ACC112 (cell line): ENCODE results near the gene DNAAF1.
"Not testable (repeated sequence)": the region's sequence is repeated elsewhere in the genome, so short reads cannot be mapped to it uniquely, and the experiment has no call there.

Experiments used
- H2AFZ ChIP-seq: fragments of 200-600 bp; sonication (generic); one replicate; pipeline ENCODE4 v1.6.0; 2017; ENCODE audit warnings: antibody characterized with exemption, low read length; ENCODE audit not compliant: unreplicated experiment
- H3K27ac ChIP-seq: fragments of 200-600 bp; sonication (generic); 2 replicates; pipeline ENCODE4 v1.5.1; 2014; ENCODE audit warnings: low read depth, mild to moderate bottlenecking, antibody characterized with exemption, low read length, moderate library complexity
- H3K27me3 ChIP-seq: fragments of 200-600 bp; sonication (generic); 2 replicates; pipeline ENCODE4 v1.6.1; 2014; ENCODE audit warnings: mild to moderate bottlenecking, antibody characterized with exemption, low read length, moderate library complexity, mixed read lengths; ENCODE audit not compliant: insufficient read depth
- H3K36me3 ChIP-seq: fragments of 200-600 bp; sonication (generic); 2 replicates; pipeline ENCODE4 v1.6.1; 2016; ENCODE audit warnings: mild to moderate bottlenecking, antibody characterized with exemption, low read length, moderate library complexity, mixed read lengths; ENCODE audit not compliant: insufficient read depth
- H3K4me1 ChIP-seq: fragments of 200-600 bp; sonication (generic); one replicate; pipeline ENCODE4 v1.6.1; 2016; ENCODE audit warnings: low read length, mixed read lengths; ENCODE audit not compliant: insufficient read depth, unreplicated experiment, control insufficient read depth
- H3K4me3 ChIP-seq: fragments of 200-600 bp; sonication (generic); 2 replicates; pipeline ENCODE4 v1.5.1; 2014; ENCODE audit warnings: mild to moderate bottlenecking, low read depth, low read length
- H3K79me2 ChIP-seq: fragments of 200-600 bp; sonication (generic); one replicate; pipeline ENCODE4 v1.6.0; 2016; ENCODE audit warnings: low read length; ENCODE audit not compliant: control insufficient read depth, unreplicated experiment, insufficient read depth

Gene DNAAF1

GRCh38 chr16:84209989-84210388, 64.9 kb downstream of the DNAAF1 start:
- Histone ChIP-seq H3K4me1 (peaks cover 4% of the 10 kb centered on the region), H3K27me3 (0 out of 2 replicates have a peak, but pooled peaks cover 2% of the 10 kb centered on the region), H2AFZ (no peak overlapping the region)

GRCh38 chr16:84212154-84212553, 67.0 kb downstream of the DNAAF1 start:
- Histone ChIP-seq H3K4me1 (no peaks in the 10 kb centered on the region), H3K36me3 (no peaks in the 10 kb centered on the region), H3K4me3 (no peak overlapping the region), H2AFZ (no peak overlapping the region), H3K27me3 (no peaks in the 10 kb centered on the region), H3K79me2 (no peaks in the 10 kb centered on the region), H3K27ac (no peak overlapping the region)

More at GRCh38 chr16:84209989-84210388, 64.9 kb downstream of the DNAAF1 start:
- H3K79me2 ChIP-seq, result no peaks in the 10 kb centered on the region
- no peaks in the 10 kb centered on the region for H3K36me3 ChIP-seq
- no peak overlapping the region for H3K27ac ChIP-seq
- H3K4me3 ChIP-seq, result no peak overlapping the region

GRCh38 chr16:84212631-84213030, 67.5 kb downstream of the DNAAF1 start:
- H3K27ac ChIP-seq, result no peak overlapping the region
- H3K36me3 ChIP-seq, result no peaks in the 10 kb centered on the region

GRCh38 chr16:84214451-84215066, 69.5 kb downstream of the DNAAF1 start:
- Histone ChIP-seq H3K36me3 (no peaks in the 10 kb centered on the region), H3K27ac (no peak overlapping the region), H3K27me3 (no peaks in the 10 kb centered on the region), H2AFZ (no peak overlapping the region), H3K4me3 (no peak overlapping the region), H3K4me1 (no peaks in the 10 kb centered on the region), H3K79me2 (no peaks in the 10 kb centered on the region)

More at GRCh38 chr16:84212631-84213030, 67.5 kb downstream of the DNAAF1 start:
- no peaks in the 10 kb centered on the region for H3K79me2 ChIP-seq
- no peak overlapping the region for H3K4me3 ChIP-seq
- H3K27me3 ChIP-seq, result no peaks in the 10 kb centered on the region
- H2AFZ ChIP-seq, result no peak overlapping the region
- no peaks in the 10 kb centered on the region for H3K4me1 ChIP-seq

GRCh38 chr16:84215531-84215930, 70.4 kb downstream of the DNAAF1 start:
- Histone ChIP-seq H3K27me3 (no peaks in the 10 kb centered on the region), H3K79me2 (no peaks in the 10 kb centered on the region), H2AFZ (no peak overlapping the region), H3K27ac (no peak overlapping the region), H3K4me1 (no peaks in the 10 kb centered on the region), H3K4me3 (no peak overlapping the region), H3K36me3 (no peaks in the 10 kb centered on the region)

GRCh38 chr16:84216144-84216543, 71.0 kb downstream of the DNAAF1 start:
- H3K27me3 ChIP-seq, H3K79me2 ChIP-seq, H3K36me3 ChIP-seq, H3K4me1 ChIP-seq, H3K27ac ChIP-seq, H2AFZ ChIP-seq, H3K4me3 ChIP-seq: not testable (repeated sequence)

GRCh38 chr16:84218176-84218823, 73.2 kb downstream of the DNAAF1 start:
- Histone ChIP-seq H3K36me3 (no peaks in the 10 kb centered on the region), H3K27ac (no peak overlapping the region), H2AFZ (no peak overlapping the region), H3K4me1 (peaks cover under 1% of the 10 kb centered on the region), H3K4me3 (no peak overlapping the region), H3K79me2 (no peaks in the 10 kb centered on the region), H3K27me3 (no peaks in the 10 kb centered on the region)

- Histone ChIP-seq H3K4me3 (no peak overlapping the region), H3K27me3 (no peaks in the 10 kb centered on the region)
Measured at GRCh38 chr16:84218956-84219355, 73.8 kb downstream of the DNAAF1 start.

GRCh38 chr16:84220851-84221250, 75.7 kb downstream of the DNAAF1 start:
- H3K4me1 ChIP-seq, result peaks cover 12% of the 10 kb centered on the region
- H3K27ac ChIP-seq, result no peak overlapping the region
- H3K36me3 ChIP-seq, result no peaks in the 10 kb centered on the region
- H2AFZ ChIP-seq, result no peak overlapping the region
- no peaks in the 10 kb centered on the region for H3K79me2 ChIP-seq
- no peak overlapping the region for H3K4me3 ChIP-seq
- H3K27me3 ChIP-seq, result no peaks in the 10 kb centered on the region

More at GRCh38 chr16:84218956-84219355, 73.8 kb downstream of the DNAAF1 start:
- H2AFZ ChIP-seq, result no peak overlapping the region
- peaks cover 7% of the 10 kb centered on the region for H3K4me1 ChIP-seq
- H3K36me3 ChIP-seq, result no peaks in the 10 kb centered on the region
- no peaks in the 10 kb centered on the region for H3K79me2 ChIP-seq
- no peak overlapping the region for H3K27ac ChIP-seq

GRCh38 chr16:84223456-84223855, 78.3 kb downstream of the DNAAF1 start:
- Histone ChIP-seq H2AFZ (no peak overlapping the region), H3K79me2 (no peaks in the 10 kb centered on the region), H3K4me3 (no peak overlapping the region)

GRCh38 chr16:84224554-84224953, 79.4 kb downstream of the DNAAF1 start:
- H3K27ac ChIP-seq, result no peak overlapping the region
- no peaks in the 10 kb centered on the region for H3K27me3 ChIP-seq
- no peaks in the 10 kb centered on the region for H3K79me2 ChIP-seq
- H2AFZ ChIP-seq, result no peak overlapping the region
- H3K36me3 ChIP-seq, result no peaks in the 10 kb centered on the region
- no peak overlapping the region for H3K4me3 ChIP-seq
- H3K4me1 ChIP-seq, result peaks cover 26% of the 10 kb centered on the region

More at GRCh38 chr16:84223456-84223855, 78.3 kb downstream of the DNAAF1 start:
- H3K4me1 ChIP-seq, result peaks cover 20% of the 10 kb centered on the region
- H3K27ac ChIP-seq, result no peak overlapping the region
- no peaks in the 10 kb centered on the region for H3K27me3 ChIP-seq
- H3K36me3 ChIP-seq, result no peaks in the 10 kb centered on the region
